ENCODE results near the gene EPHB6.

The EPHB6 gene

GRCh38 chr7:142854372-142855113, at the start of gene EPHB6:
Gene EPHB6, plus strand, starts transcription at chr7:142855076. Its CDS starts 8,152 bp downstream, at chr7:142863228.
- Histone ChIP-seq H3K36me3 (ENCODE audit: control insufficient read depth in 2 of 2, insufficient read depth in 1 of 2, low read length in 2 of 2) (no peaks in the 10 kb centered on the region), H3K27ac (ENCODE audit: extremely low read depth, low read depth, low read length) (peak within 1 kb of the TSS; percentile 52; the same call in 1 of the 2 replicates), H3K4me1 (ENCODE audit: control insufficient read depth, insufficient read depth, low read length) (no peaks in the 10 kb centered on the region), H3K4me3 (ENCODE audit: low read depth, low read length) (peak within 1 kb of the TSS; percentile 51), H3K9me3 (ENCODE audit: control insufficient read depth, insufficient read depth, low read depth, low read length) (no peaks in the 10 kb centered on the region)
- CTCF ChIA-PET, result interaction anchor here (0.8 to 3.6 kb wide), 11 partner anchors 12 to 360 kb away, joined by 3 to 18 read pairs (median 4); no protein-coding TSS in a partner anchor
- POLR2A ChIA-PET, result interaction anchor here (1.0 to 1.2 kb wide), 2 partner anchors 31 to 145 kb away, joined by 3 read pairs; partner anchors contain the start of gene TRPV6
- TF ChIP-seq SCRT1 (tag by site-specific recombination; IDR thresholded peaks at IDR 0.05; ENCODE audit: borderline replicate concordance) (no peak), ZSCAN16 (tag by site-specific recombination; IDR thresholded peaks at IDR 0.05) (no peak), ELK4 (IDR thresholded peaks at IDR 0.05; ENCODE audit: borderline replicate concordance, low read depth, low read length) (no peak), ZNF121 (tag by site-specific recombination; IDR thresholded peaks at IDR 0.05) (no peak), ZNF26 (tag by site-specific recombination; IDR thresholded peaks at IDR 0.05) (no peak), ZNF2 (tag by site-specific recombination; IDR thresholded peaks at IDR 0.05) (0 out of 2 replicates have a peak, but pooled peaks have one; percentile 15), ZNF311 (tag by site-specific recombination; IDR thresholded peaks at IDR 0.05; ENCODE audit: borderline replicate concordance) (no peak), ZNF610 (tag by site-specific recombination; IDR thresholded peaks at IDR 0.05; ENCODE audit: borderline replicate concordance) (no peak), BCL11B (tag by site-specific recombination; IDR thresholded peaks at IDR 0.05; ENCODE audit: low read depth) (no peak), ZNF530 (tag by site-specific recombination; IDR thresholded peaks at IDR 0.05; ENCODE audit: low read depth) (no peak), ZNF645 (tag by site-specific recombination; IDR thresholded peaks at IDR 0.05) (no peak), KLF9 (tag by site-specific recombination; IDR thresholded peaks at IDR 0.05; ENCODE audit: low read depth) (peak; percentile 36; the same call in 1 of the 2 replicates), KLF1 (tag by site-specific recombination; IDR thresholded peaks at IDR 0.05) (0 out of 2 replicates have a peak, but pooled peaks have one; percentile 18), ZNF776 (tag by site-specific recombination; IDR thresholded peaks at IDR 0.05; ENCODE audit: borderline replicate concordance) (no peak), ZBTB10 (tag by site-specific recombination; IDR thresholded peaks at IDR 0.05) (0 out of 2 replicates have a peak, but pooled peaks have one; percentile 43), SP2 (tag by site-specific recombination; IDR thresholded peaks at IDR 0.05) (peak; percentile 53; the same call in 1 of the 2 replicates), MEIS1 (CRISPR knock-in tag; IDR thresholded peaks at IDR 0.05; ENCODE audit: borderline replicate concordance) (no peak), ZNF830 (tag by site-specific recombination; IDR thresholded peaks at IDR 0.05; ENCODE audit: low read depth) (no peak), ZNF169 (tag by site-specific recombination; IDR thresholded peaks at IDR 0.05) (no peak), ZNF426 (tag by site-specific recombination; IDR thresholded peaks at IDR 0.05) (no peak), MZF1 (tag by site-specific recombination; IDR thresholded peaks at IDR 0.05; ENCODE audit: borderline replicate concordance) (no peak), ZNF157 (tag by site-specific recombination; IDR thresholded peaks at IDR 0.05) (no peak), GLIS2 (tag by site-specific recombination; IDR thresholded peaks at IDR 0.05) (peak; percentile 60), SP3 (tag by site-specific recombination; IDR thresholded peaks at IDR 0.05) (peak; percentile 64), ZNF302 (tag by site-specific recombination; IDR thresholded peaks at IDR 0.05; ENCODE audit: low read depth) (no peak), KLF17 (tag by site-specific recombination; IDR thresholded peaks at IDR 0.05) (peak; percentile 18; the same call in 1 of the 2 replicates), ZNF292 (tag by site-specific recombination; IDR thresholded peaks at IDR 0.05; ENCODE audit: borderline replicate concordance, low read depth) (no peak)
- TF ChIP-seq, protein P1, sequence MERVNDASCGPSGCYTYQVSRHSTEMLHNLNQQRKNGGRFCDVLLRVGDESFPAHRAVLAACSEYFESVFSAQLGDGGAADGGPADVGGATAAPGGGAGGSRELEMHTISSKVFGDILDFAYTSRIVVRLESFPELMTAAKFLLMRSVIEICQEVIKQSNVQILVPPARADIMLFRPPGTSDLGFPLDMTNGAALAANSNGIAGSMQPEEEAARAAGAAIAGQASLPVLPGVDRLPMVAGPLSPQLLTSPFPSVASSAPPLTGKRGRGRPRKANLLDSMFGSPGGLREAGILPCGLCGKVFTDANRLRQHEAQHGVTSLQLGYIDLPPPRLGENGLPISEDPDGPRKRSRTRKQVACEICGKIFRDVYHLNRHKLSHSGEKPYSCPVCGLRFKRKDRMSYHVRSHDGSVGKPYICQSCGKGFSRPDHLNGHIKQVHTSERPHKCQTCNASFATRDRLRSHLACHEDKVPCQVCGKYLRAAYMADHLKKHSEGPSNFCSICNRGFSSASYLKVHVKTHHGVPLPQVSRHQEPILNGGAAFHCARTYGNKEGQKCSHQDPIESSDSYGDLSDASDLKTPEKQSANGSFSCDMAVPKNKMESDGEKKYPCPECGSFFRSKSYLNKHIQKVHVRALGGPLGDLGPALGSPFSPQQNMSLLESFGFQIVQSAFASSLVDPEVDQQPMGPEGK (tag by site-specific recombination; IDR thresholded peaks at IDR 0.05), result no peak
